ENCODE results near the gene TSPAN32.

Gene TSPAN32

DNA sequence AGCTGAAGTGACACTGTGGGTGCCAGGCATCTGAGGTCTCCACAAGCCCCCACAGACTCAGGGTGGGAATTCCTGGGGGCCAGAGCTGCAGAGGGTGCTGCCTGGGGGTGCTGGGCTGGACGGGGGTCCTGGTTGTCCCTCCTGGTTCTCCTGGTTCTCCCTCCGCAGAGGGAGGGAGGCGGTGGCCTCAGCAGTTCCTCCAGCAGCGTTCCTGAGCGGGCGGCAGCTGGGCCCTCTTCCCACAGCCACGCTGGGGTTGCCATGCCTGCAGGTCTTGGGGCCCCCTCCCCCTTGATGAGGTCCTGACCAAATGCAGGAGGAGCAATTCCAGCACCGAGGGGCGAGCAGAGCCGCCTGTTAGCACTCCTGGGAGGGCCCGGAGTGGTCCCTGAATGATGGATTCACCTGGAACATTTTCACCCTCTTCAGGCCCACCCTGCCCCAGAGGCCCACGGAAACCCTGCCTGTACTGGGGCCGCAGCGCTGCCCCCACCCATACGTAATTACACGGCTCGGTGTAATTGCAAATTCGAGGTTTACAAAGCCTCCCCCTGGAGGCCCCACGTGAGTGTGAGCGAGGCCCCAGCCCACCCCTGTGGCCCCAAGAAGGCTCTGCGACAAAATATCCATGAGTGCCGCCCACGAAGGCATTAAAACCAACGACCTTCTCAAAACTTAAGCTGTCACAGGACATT is 730 bp upstream of the TSPAN32 start:
- H3K4me3 ChIP-seq (ENCODE audit: control insufficient read depth, low read depth, low read length), result no peak overlapping the region
- TF ChIP-seq, protein P1, sequence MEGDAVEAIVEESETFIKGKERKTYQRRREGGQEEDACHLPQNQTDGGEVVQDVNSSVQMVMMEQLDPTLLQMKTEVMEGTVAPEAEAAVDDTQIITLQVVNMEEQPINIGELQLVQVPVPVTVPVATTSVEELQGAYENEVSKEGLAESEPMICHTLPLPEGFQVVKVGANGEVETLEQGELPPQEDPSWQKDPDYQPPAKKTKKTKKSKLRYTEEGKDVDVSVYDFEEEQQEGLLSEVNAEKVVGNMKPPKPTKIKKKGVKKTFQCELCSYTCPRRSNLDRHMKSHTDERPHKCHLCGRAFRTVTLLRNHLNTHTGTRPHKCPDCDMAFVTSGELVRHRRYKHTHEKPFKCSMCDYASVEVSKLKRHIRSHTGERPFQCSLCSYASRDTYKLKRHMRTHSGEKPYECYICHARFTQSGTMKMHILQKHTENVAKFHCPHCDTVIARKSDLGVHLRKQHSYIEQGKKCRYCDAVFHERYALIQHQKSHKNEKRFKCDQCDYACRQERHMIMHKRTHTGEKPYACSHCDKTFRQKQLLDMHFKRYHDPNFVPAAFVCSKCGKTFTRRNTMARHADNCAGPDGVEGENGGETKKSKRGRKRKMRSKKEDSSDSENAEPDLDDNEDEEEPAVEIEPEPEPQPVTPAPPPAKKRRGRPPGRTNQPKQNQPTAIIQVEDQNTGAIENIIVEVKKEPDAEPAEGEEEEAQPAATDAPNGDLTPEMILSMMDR (IDR thresholded peaks at IDR 0.05; ENCODE audit: control insufficient read depth, insufficient read depth, low read depth, low read length, missing control alignments), result no peak
- no peak for DNase-seq (ENCODE audit: low read depth)

DNA sequence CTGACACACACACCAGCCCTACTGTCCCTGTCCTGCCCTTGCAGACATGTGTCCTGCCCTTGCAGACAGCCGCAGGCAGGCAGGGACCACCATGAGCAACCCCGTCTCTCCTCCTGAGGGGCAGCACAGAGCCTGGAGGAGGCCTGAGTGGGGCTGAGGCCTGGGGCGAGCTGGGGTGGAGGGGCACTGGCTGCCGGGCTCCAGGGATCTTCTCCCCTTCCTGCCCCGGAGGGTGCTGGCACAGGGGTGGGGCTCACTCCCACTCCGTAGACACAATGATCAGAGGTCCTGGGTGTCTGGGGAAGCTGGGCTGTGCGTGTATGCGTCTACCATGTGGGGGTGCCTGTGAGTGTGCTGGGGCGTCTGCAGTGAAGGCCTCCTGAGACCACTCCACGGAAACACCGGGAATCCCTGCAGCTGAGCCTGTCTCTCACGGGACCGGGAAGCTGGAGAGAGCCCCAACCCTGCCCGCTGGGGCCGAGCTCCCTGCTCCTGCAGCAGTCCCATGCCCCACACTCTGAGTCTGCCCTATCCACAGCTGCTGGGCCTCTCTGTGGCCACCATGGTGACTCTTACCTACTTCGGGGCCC is 588 bp downstream of the TSPAN32 start:
- DNase-seq (ENCODE audit: low read depth), result no peak
- TF ChIP-seq, protein P1 (IDR thresholded peaks at IDR 0.05; ENCODE audit: control insufficient read depth, insufficient read depth, low read depth, low read length, missing control alignments), result no peak
- no peak overlapping the region for H3K4me3 ChIP-seq (ENCODE audit: control insufficient read depth, low read depth, low read length)

DNA sequence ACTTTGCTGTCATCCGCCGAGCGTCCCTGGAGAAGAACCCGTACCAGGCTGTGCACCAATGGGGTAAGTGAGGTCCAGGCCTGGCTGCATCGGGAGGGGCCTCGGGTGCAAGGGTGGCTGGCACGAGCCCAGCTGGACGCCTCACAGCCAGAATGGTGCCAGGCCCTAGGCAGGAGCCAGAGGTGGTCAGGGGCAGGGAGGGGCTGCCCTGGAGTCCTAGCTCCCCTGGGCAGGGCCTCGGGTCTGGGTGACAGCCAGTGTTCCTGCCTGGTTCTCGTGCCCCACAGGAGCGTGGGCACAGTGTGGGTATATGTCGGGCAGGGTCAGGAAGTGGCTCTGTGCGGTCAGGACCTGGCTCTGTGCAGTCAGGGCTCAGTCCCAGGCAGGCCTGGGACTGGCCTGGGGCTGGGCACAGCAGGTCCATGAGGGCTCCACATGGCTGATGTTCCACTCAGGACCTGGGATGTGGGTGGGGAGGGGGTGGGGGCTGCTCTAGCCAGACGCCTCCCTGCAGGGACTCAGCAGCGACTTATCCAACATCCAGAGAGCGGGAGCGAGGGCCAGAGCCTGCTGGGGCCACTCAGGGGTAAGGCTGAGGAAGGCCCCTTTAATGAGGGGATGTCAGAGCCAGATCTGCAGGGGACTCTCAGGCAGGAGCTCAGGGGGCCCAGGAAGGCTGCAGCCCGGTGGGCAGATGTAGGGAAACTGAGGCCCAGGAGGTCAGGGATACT is 1.2 kb downstream of the TSPAN32 start:
- TF ChIP-seq, protein P1 (IDR thresholded peaks at IDR 0.05; ENCODE audit: control insufficient read depth, insufficient read depth, low read depth, low read length, missing control alignments), result no peak
- H3K4me3 ChIP-seq (ENCODE audit: control insufficient read depth, low read depth, low read length), result no peak overlapping the region
- no peak for DNase-seq (ENCODE audit: low read depth)

DNA sequence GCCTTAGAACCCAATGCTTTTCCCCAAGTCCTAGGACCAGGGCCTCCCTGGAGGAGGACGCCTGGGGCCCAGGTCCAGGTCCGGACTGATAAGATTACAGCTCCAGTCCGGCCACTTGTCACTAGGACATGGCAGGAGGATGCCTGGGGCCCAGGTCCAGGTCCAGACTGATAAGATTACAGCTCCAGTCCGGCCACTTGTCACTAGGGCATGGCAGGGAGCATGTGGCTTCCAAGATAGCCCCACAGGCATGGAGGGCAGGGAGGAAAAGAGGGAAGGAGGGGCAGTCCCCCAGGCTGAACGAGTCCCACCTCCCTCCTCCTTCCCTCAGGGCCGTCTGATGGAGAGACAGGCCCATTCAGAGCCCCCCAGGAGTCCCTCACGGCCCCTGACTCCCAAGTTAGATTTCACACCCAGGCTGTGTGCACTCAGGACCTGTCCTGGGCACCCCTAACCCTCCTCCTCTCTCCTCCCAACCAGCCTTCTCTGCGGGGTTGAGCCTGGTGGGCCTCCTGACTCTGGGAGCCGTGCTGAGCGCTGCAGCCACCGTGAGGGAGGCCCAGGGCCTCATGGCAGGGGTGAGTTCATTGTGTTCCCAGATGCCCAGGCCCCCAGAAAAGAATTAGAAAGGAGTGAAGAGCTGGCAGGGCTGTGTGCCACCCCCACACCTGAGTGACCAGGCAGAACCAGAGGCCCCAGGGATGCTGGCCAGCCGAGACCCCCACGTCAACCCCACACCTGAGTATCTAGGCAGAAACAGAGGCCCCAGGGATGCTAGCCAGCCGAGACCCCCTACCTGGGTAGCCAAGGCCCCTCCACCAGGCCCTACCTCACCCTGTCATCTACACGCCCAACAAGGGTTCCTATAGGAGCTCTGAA is 2.1 kb downstream of the TSPAN32 start:
- DNase-seq (ENCODE audit: low read depth), result no peak
- no peak overlapping the region for H3K4me3 ChIP-seq (ENCODE audit: control insufficient read depth, low read depth, low read length)
- TF ChIP-seq, protein P1 (IDR thresholded peaks at IDR 0.05; ENCODE audit: control insufficient read depth, insufficient read depth, low read depth, low read length, missing control alignments), result no peak

DNA sequence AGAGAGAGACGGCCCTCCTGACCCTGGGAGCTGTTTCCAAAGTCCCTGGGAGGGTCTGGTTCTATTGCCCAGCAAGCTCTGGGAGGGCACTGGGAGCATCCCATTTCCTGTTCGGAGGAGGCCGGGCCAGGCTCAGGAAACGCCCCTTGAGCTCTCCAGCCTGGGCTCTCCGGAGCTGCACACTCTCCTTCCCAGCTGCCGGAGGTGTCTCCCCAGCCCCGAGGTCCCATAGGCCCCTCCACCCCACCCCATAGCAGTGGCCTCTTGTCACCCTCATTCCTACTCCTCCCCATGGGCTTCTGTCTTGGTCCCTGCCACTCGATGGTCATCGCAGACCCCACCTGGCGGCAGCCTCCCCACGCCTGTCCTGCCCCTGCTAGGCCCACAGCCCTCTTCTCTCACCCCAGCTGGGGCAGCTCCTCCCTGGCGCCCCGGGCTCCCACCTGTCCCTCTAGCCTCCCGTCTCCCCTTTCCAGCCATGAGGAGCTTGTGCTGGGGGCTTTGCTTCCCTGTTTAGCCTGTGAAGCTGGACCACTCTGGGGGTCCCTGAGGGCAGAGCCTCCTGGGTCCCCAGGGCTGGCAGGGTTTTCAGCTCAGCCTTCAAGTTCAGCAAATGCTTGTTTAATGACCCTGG is 2.8 kb downstream of the TSPAN32 start:
- H3K4me3 ChIP-seq (ENCODE audit: control insufficient read depth, low read depth, low read length), result no peak overlapping the region
- TF ChIP-seq, protein P1 (IDR thresholded peaks at IDR 0.05; ENCODE audit: control insufficient read depth, insufficient read depth, low read depth, low read length, missing control alignments), result no peak
- no peak for DNase-seq (ENCODE audit: low read depth)
